Stomach (tissue), 4 donors: ENCODE measurements around the gene EPB41.

Experiments
- EP300 ChIP-seq: sonication (generic); formaldehyde crosslinking; IDR thresholded peaks from one replicate; pipeline ENCODE4 v1.6.1; 2017; ENCODE audit warnings: antibody characterized with exemption
- POLR2A ChIP-seq, 4 donors: fragments of 450-650 bp; IDR thresholded peaks; one replicate each; pipeline ENCODE4 v1.6.1; 2016; ENCODE audit warnings: antibody characterized with exemption in 4 of 4, control low read depth in 2 of 4, mild to moderate bottlenecking in 1 of 4, moderate library complexity in 1 of 4
- TF ChIP-seq, protein P1 (sequence below), 7 experiments: fragments of 450-650 bp in 4 of 7; fragments of 200-600 bp in 3 of 7; sonication (generic) in 3 of 7; IDR thresholded peaks; one replicate each; pipeline ENCODE4 v1.5.1; 2016 to 2019; ENCODE audit warnings: antibody characterized with exemption in 7 of 7, control low read depth in 2 of 7, mild to moderate bottlenecking in 1 of 7

DNA sequence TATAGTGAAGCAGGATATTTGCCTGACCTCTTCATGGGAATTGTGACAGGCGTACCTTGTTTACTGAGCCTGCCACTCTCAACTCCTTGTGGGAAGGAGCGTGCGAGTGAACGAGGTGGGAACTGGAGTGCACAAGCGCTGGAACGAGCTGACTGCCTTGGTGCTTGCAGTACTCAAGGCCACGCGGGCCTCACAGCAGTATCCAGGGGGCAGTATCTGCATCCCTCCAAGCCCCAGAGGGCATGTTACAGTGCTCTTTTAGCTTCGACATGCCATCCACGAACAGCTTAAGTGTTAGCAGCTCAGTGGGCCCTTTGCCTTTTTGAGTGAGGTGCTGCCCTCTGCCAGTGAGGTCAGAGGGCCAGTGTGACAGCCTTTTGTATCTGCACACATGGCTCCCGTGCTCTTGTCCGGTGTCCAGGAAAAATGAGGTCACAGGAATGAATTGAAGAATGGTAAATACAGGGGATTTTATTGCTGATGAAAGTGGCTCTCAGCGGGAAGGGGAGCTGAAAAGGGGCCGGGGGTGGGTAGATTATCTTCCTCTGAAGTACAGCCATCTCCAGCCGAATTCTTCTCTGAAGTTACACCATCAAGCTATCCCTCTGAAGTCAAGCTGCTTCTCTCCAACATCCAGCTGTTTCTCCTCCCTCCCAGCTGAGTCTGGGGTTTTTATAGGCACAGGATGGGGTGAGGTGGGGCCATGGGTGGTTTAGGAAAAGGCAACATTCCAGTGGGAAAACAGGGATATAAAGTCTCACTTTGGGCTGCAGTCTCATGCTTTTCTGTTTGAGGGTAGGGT is 69.3 kb downstream of the EPB41 start:
- TF ChIP-seq EP300 (no peak), POLR2A (IDR thresholded peaks at IDR 0.05) (no peak)
- TF ChIP-seq, protein P1, sequence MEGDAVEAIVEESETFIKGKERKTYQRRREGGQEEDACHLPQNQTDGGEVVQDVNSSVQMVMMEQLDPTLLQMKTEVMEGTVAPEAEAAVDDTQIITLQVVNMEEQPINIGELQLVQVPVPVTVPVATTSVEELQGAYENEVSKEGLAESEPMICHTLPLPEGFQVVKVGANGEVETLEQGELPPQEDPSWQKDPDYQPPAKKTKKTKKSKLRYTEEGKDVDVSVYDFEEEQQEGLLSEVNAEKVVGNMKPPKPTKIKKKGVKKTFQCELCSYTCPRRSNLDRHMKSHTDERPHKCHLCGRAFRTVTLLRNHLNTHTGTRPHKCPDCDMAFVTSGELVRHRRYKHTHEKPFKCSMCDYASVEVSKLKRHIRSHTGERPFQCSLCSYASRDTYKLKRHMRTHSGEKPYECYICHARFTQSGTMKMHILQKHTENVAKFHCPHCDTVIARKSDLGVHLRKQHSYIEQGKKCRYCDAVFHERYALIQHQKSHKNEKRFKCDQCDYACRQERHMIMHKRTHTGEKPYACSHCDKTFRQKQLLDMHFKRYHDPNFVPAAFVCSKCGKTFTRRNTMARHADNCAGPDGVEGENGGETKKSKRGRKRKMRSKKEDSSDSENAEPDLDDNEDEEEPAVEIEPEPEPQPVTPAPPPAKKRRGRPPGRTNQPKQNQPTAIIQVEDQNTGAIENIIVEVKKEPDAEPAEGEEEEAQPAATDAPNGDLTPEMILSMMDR (IDR thresholded peaks at IDR 0.05): no peak
